H9 (cell line): ENCODE data around the gene KIF16B. TPM values are rescaled to one million over a fixed set of nuclear protein-coding genes. Genes with fewer than 3 reads are reported as not detected.

Source experiments
- DNase-seq: peaks from one replicate; pipeline ENCODE4 v3.0.0-alpha.2; 2017
- H2AFZ ChIP-seq: one replicate; pipeline ENCODE4 v1.6.1; 2013; ENCODE audit warnings: mild to moderate bottlenecking, low read length, control low read depth, moderate library complexity
- H2AK5ac ChIP-seq: 2 replicates; pipeline ENCODE4 v1.6.1; 2013; ENCODE audit warnings: low read length, control low read depth, mixed read lengths; ENCODE audit not compliant: insufficient read length
- H2BK120ac ChIP-seq: one replicate; pipeline ENCODE4 v1.6.1; 2013; ENCODE audit warnings: low read depth, mild to moderate bottlenecking, low read length, control low read depth, inconsistent platforms; ENCODE audit not compliant: poor library complexity, severe bottlenecking
- H2BK12ac ChIP-seq: 2 replicates; pipeline ENCODE4 v1.6.1; 2013; ENCODE audit warnings: low read length, control low read depth, mixed read lengths, low read depth; ENCODE audit not compliant: insufficient read length
- H2BK15ac ChIP-seq: 2 replicates; pipeline ENCODE4 v1.6.1; 2013; ENCODE audit warnings: low read depth, low read length, control low read depth
- H2BK20ac ChIP-seq: one replicate; pipeline ENCODE4 v1.6.1; 2013; ENCODE audit warnings: low read depth, mild to moderate bottlenecking, low read length, control low read depth, inconsistent platforms; ENCODE audit not compliant: poor library complexity, severe bottlenecking
- H2BK5ac ChIP-seq: 2 replicates; pipeline ENCODE4 v1.6.1; 2013; ENCODE audit warnings: low read length, control low read depth, mixed read lengths; ENCODE audit not compliant: insufficient read length
- H3K14ac ChIP-seq: 2 replicates; pipeline ENCODE4 v1.6.1; 2013; ENCODE audit warnings: low read length, control low read depth; ENCODE audit not compliant: insufficient read depth
- H3K18ac ChIP-seq: 2 replicates; pipeline ENCODE4 v1.6.1; 2013; ENCODE audit warnings: low read depth, mild to moderate bottlenecking, mixed read lengths, low read length, control low read depth; ENCODE audit not compliant: insufficient read length
- H3K23ac ChIP-seq: 2 replicates; pipeline ENCODE4 v1.6.1; 2013; ENCODE audit warnings: low read length, control low read depth, mixed read lengths, low read depth; ENCODE audit not compliant: insufficient read length
- H3K23me2 ChIP-seq: 2 replicates; pipeline ENCODE4 v1.6.1; 2013; ENCODE audit warnings: low read depth, mild to moderate bottlenecking, mixed read lengths, low read length, control low read depth; ENCODE audit not compliant: insufficient read length, poor library complexity, severe bottlenecking
- H3K27ac ChIP-seq: 2 replicates; pipeline ENCODE4 v1.5.1; 2013; ENCODE audit warnings: low read length, control low read depth, mixed read lengths, low read depth; ENCODE audit not compliant: insufficient read length
- H3K27me3 ChIP-seq: 2 replicates; pipeline ENCODE4 v1.6.1; 2013; ENCODE audit warnings: low read length, control low read depth, inconsistent platforms; ENCODE audit not compliant: insufficient read depth
- H3K4ac ChIP-seq: 2 replicates; pipeline ENCODE4 v1.6.1; 2013; ENCODE audit warnings: low read depth, mild to moderate bottlenecking, control low read depth, inconsistent platforms, low read length, moderate library complexity
- H3K4me1 ChIP-seq: 2 replicates; pipeline ENCODE4 v1.6.1; 2013; ENCODE audit warnings: low read length, control low read depth, inconsistent platforms; ENCODE audit not compliant: insufficient read depth
- H3K4me2 ChIP-seq: 2 replicates; pipeline ENCODE4 v1.6.1; 2013; ENCODE audit warnings: low read length, control low read depth, mixed read lengths; ENCODE audit not compliant: insufficient read length, insufficient read depth
- H3K56ac ChIP-seq: 2 replicates; pipeline ENCODE4 v1.6.1; 2013; ENCODE audit warnings: low read depth, mild to moderate bottlenecking, mixed read lengths, low read length, control low read depth; ENCODE audit not compliant: insufficient read length
- H3K79me1 ChIP-seq: 2 replicates; pipeline ENCODE4 v1.6.1; 2013; ENCODE audit warnings: low read depth, mild to moderate bottlenecking, moderate library complexity, low read length, control low read depth, inconsistent platforms; ENCODE audit not compliant: insufficient read depth, poor library complexity, severe bottlenecking
- H3K79me2 ChIP-seq: 2 replicates; pipeline ENCODE4 v1.6.1; 2013; ENCODE audit warnings: low read length, control low read depth, inconsistent platforms; ENCODE audit not compliant: insufficient read depth
- H3K9ac ChIP-seq: 2 replicates; pipeline ENCODE4 v1.6.1; 2013; ENCODE audit warnings: low read length, control low read depth, mixed read lengths; ENCODE audit not compliant: insufficient read length; ENCODE audit errors: extremely low read depth
- H3K9me3 ChIP-seq: one replicate; pipeline ENCODE4 v1.6.1; 2013; ENCODE audit warnings: low read depth, low read length, inconsistent platforms; ENCODE audit not compliant: control insufficient read depth
- H3T11ph ChIP-seq: one replicate; pipeline ENCODE4 v1.6.1; 2013; ENCODE audit warnings: mild to moderate bottlenecking, low read length, control low read depth, inconsistent platforms
- H4K20me1 ChIP-seq: one replicate; pipeline ENCODE4 v1.6.1; 2013; ENCODE audit not compliant: control insufficient read depth, insufficient read length, insufficient read depth
- H4K5ac ChIP-seq: 2 replicates; pipeline ENCODE4 v1.6.1; 2013; ENCODE audit warnings: low read depth, mild to moderate bottlenecking, mixed read lengths, low read length, control low read depth; ENCODE audit not compliant: insufficient read length
- H4K8ac ChIP-seq: replicated peaks from 2 replicates; pipeline ENCODE4 v1.6.1; 2013; ENCODE audit warnings: low read length, control low read depth, mixed read lengths, low read depth; ENCODE audit not compliant: insufficient read length
- H4K91ac ChIP-seq: 2 replicates; pipeline ENCODE4 v1.6.1; 2013; ENCODE audit warnings: low read depth, mild to moderate bottlenecking, moderate library complexity, mixed read lengths, low read length, control low read depth; ENCODE audit not compliant: insufficient read length
- H3K27ac Mint-ChIP-seq, 3 experiments: 2 replicates in 2 of 3; 3 replicates in 1 of 3; pipeline ENCODE4 v1.8.0; 2020 to 2021; ENCODE audit warnings: mixed read lengths in 3 of 3, mild to moderate bottlenecking in 1 of 3, moderate library complexity in 1 of 3
- H3K27me3 Mint-ChIP-seq: 2 replicates; pipeline ENCODE4 v1.8.0; 2021; ENCODE audit warnings: low read depth, mild to moderate bottlenecking, moderate library complexity, mixed read lengths
- H3K36me3 Mint-ChIP-seq, 3 experiments: 2 replicates in 2 of 3; 3 replicates in 1 of 3; pipeline ENCODE4 v1.8.0; 2020 to 2021; ENCODE audit warnings: low read depth in 3 of 3, mixed read lengths in 3 of 3; ENCODE audit not compliant: insufficient read depth in 1 of 3
- H3K4me1 Mint-ChIP-seq, 2 experiments: 2 replicates each; pipeline ENCODE4 v1.8.0; 2020; ENCODE audit warnings: mixed read lengths in 2 of 2
- H3K4me3 Mint-ChIP-seq, 2 experiments: 2 replicates in 1 of 2; 3 replicates in 1 of 2; pipeline ENCODE4 v1.8.0; 2020 to 2021; ENCODE audit warnings: mild to moderate bottlenecking in 2 of 2, mixed read lengths in 2 of 2, moderate library complexity in 1 of 2
- H3K9me3 Mint-ChIP-seq, 2 experiments: 2 replicates in 1 of 2; 3 replicates in 1 of 2; pipeline ENCODE4 v1.8.0; 2020; ENCODE audit warnings: mild to moderate bottlenecking in 2 of 2, mixed read lengths in 2 of 2, moderate library complexity in 1 of 2
- CTCF ChIP-seq: fragments of 200-600 bp; sonication (generic); conservative IDR thresholded peaks from 3 replicates; pipeline ENCODE4 v1.8.0; 2021; ENCODE audit warnings: antibody characterized with exemption, mild to moderate bottlenecking
- WGBS: extraction: QIAGEN DNeasy Blood & Tissue Kit; methylation state at CpG from one replicate; pipeline ENCODE4 v1.1.7; 2013; ENCODE audit warnings: missing lambda C conversion rate, low lambda C conversion rate, mixed read lengths; ENCODE audit not compliant: insufficient read length; ENCODE audit errors: extremely low coverage; 5-methylcytosine and 5-hydroxymethylcytosine counted together
- total RNA-seq: library from RNA; stranded (reverse); gene quantifications from 2 replicates; pipeline ENCODE4 v1.2.1, GENCODE V29; 2021

The KIF16B gene
- total RNA-seq, 1 experiment from 2014 or later: 7.4 TPM

DNA sequence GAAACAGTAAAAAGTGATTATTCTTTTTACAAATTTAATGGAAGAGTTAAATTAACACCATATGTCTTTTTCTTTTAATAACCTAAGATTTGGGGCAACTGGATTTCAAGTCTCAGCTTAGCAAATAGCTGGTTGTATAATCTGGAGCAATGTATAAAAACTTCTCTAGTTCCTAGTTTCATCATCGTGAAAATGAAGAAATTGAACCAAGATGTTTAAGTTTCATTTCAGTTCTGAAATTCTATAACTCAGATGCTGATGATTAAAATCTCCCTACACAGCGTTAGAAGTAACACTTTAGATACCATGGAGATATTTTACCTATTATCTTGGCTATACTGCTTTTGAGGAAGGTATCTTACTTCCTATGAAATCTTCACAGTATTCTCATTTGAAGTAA lies 252.0 kb downstream of the KIF16B start:
- Histone ChIP-seq H3K23ac (no peak overlapping the region), H3K9ac (no peak overlapping the region), H3K18ac (no peak overlapping the region), H3K4me2 (no peak overlapping the region), H4K20me1 (no peaks in the 10 kb centered on the region), H2BK120ac (no peak overlapping the region), H3K27ac (no peak overlapping the region), H2BK15ac (no peak overlapping the region), H3K4ac (no peak overlapping the region), H3K23me2 (no peaks in the 10 kb centered on the region), H2BK12ac (no peak overlapping the region), H3K56ac (no peak overlapping the region), H2BK20ac (no peak overlapping the region), H4K91ac (no peak overlapping the region), H3K9me3 (no peaks in the 10 kb centered on the region), H2BK5ac (no peak overlapping the region), H3K4me1 (no peaks in the 10 kb centered on the region), H2AFZ (no peak overlapping the region), H3T11ph (no peak overlapping the region), H2AK5ac (no peak overlapping the region), H4K5ac (no peak overlapping the region), H3K27me3 (no peaks in the 10 kb centered on the region), H3K79me2 (no peaks in the 10 kb centered on the region), H3K79me1 (no peaks in the 10 kb centered on the region), H4K8ac (no peak overlapping the region), H3K14ac (no peak overlapping the region)
- Mint-ChIP-seq H3K36me3 (peaks cover 1 to 14% (median 2%) of the 10 kb centered on the region in 3 experiments; a peak in 5 of 7 replicates), H3K27ac (no peak overlapping the region), H3K9me3 (peaks cover 8 to 10% of the 10 kb centered on the region in 2 experiments; a peak in 4 of 5 replicates), H3K27me3 (no peaks in the 10 kb centered on the region), H3K4me1 (peaks cover 8 to 13% of the 10 kb centered on the region in 2 experiments), H3K4me3 (no peak overlapping the region)
- no CpG with 5 or more reads among the region's 2 CpGs for WGBS
- no peak for DNase-seq
- TF ChIP-seq CTCF: no peak
